NCI-H748 (cell line): Measurements from ENCODE around the gene SPATA31D3.
"Not testable (repeated sequence)": the region's sequence is repeated elsewhere in the genome, so short reads cannot be mapped to it uniquely, and the experiment has no call there.

Experiments used
- DNase-seq: peaks from one replicate; lab custom pipeline; 2025; ENCODE audit not compliant: unreplicated experiment; lab: John Stamatoyannopoulos, UW

The SPATA31D3 gene

GRCh38 chr9:81943393-81943792 is at the start of gene SPATA31D3:
Gene SPATA31D3, plus strand, starts transcription at chr9:81943500. Its CDS starts 86 bp downstream, at chr9:81943586.
- DNase-seq, result not testable (repeated sequence)

GRCh38 chr9:81893929-81894328 is 49.4 kb upstream of the SPATA31D3 start:
- no peak for DNase-seq

- no peak for DNase-seq
Measured at GRCh38 chr9:81894891-81895290, 48.4 kb upstream of the SPATA31D3 start.

GRCh38 chr9:81896070-81896469 is 47.2 kb upstream of the SPATA31D3 start:
- no peak for DNase-seq

GRCh38 chr9:81898851-81899250 is 44.4 kb upstream of the SPATA31D3 start:
- no peak for DNase-seq

GRCh38 chr9:81902196-81902595 is 41.1 kb upstream of the SPATA31D3 start:
- no peak for DNase-seq

GRCh38 chr9:81902626-81903025 is 40.7 kb upstream of the SPATA31D3 start:
- no peak for DNase-seq

- DNase-seq, result no peak
Measured at GRCh38 chr9:81906671-81907070, 36.6 kb upstream of the SPATA31D3 start.

GRCh38 chr9:81912135-81912534 is 31.2 kb upstream of the SPATA31D3 start:
- no peak for DNase-seq

GRCh38 chr9:81915801-81916505 is 27.3 kb upstream of the SPATA31D3 start:
- DNase-seq, result no peak

- not testable (repeated sequence) for DNase-seq
Measured at GRCh38 chr9:81918507-81918906, 24.8 kb upstream of the SPATA31D3 start.

GRCh38 chr9:81928305-81928704 is 15.0 kb upstream of the SPATA31D3 start, which contains the start of gene SPATA31D4:
Gene SPATA31D4, plus strand, starts transcription at chr9:81928428. Its CDS starts 86 bp downstream, at chr9:81928514.
- not testable (repeated sequence) for DNase-seq

- not testable (repeated sequence) for DNase-seq
Measured at GRCh38 chr9:81930147-81930546, 13.2 kb upstream of the SPATA31D3 start.

- DNase-seq, result not testable (repeated sequence)
Measured at GRCh38 chr9:81933547-81933946, 9.8 kb upstream of the SPATA31D3 start.

GRCh38 chr9:81948650-81949049 is 5.3 kb downstream of the SPATA31D3 start:
- not testable (repeated sequence) for DNase-seq

- DNase-seq, result no peak
Measured at GRCh38 chr9:81953096-81953495, 9.8 kb downstream of the SPATA31D3 start.

- DNase-seq, result no peak
Measured at GRCh38 chr9:81955625-81956024, 12.3 kb downstream of the SPATA31D3 start.

GRCh38 chr9:81964218-81965171 is 21.2 kb downstream of the SPATA31D3 start:
- no peak for DNase-seq

- no peak for DNase-seq
Measured at GRCh38 chr9:81968026-81968425, 24.7 kb downstream of the SPATA31D3 start.

- DNase-seq, result no peak
Measured at GRCh38 chr9:81969971-81970370, 26.7 kb downstream of the SPATA31D3 start.

- DNase-seq, result no peak
Measured at GRCh38 chr9:81971727-81972126, 28.4 kb downstream of the SPATA31D3 start.

- no peak for DNase-seq
Measured at GRCh38 chr9:81974764-81975163, 31.5 kb downstream of the SPATA31D3 start.
